Measurements from ENCODE around the gene ARHGAP26. TPM values are rescaled to one million over a fixed set of nuclear protein-coding genes. Genes with fewer than 3 reads are reported as not detected.

The ARHGAP26 gene
- polyA plus RNA-seq, 3 donors = 26.5 to 56.8 (median 28.7) TPM

- no peak overlapping the region for H3K4me3 ChIP-seq (replicated peaks in 1 of 3; ENCODE audit: low read depth in 2 of 3, low read length in 3 of 3)
- WGBS (ENCODE audit: insufficient coverage) = no CpG with 5 or more reads among the region's 1 CpG
- no peaks in the 10 kb centered on the region for H3K36me3 Mint-ChIP-seq
- no peak overlapping the region for H3K4me2 ChIP-seq (replicated peaks; ENCODE audit: extremely low read depth, low read length, poor library complexity, severe bottlenecking)
- no peaks in the 10 kb centered on the region for H3K27me3 ChIP-seq (ENCODE audit: control insufficient read depth in 2 of 2, insufficient read depth in 2 of 2, low read length in 2 of 2)
- no peak overlapping the region for H3K27ac Mint-ChIP-seq
- H4K20me1 ChIP-seq (ENCODE audit: insufficient read depth, low read length) = no peaks in the 10 kb centered on the region
- H3K27me3 Mint-ChIP-seq (ENCODE audit: low read depth in 3 of 3) = peaks cover 0 to 4% (median 0%) of the 10 kb centered on the region in 3 donors
- intact Hi-C loops (cut with micrococcal nuclease) = no loop called here
- H3K9me3 Mint-ChIP-seq = no peaks in the 10 kb centered on the region
- H3K9me3 ChIP-seq (replicated peaks in 1 of 2; ENCODE audit: control insufficient read depth in 1 of 2, insufficient read depth in 1 of 2, low read length in 2 of 2) = no peaks in the 10 kb centered on the region
- no peak overlapping the region for H2AFZ ChIP-seq (ENCODE audit: insufficient read depth, low read depth, low read length, poor library complexity, severe bottlenecking)
- H3K36me3 ChIP-seq (replicated peaks in 1 of 2; ENCODE audit: control insufficient read depth in 1 of 2, insufficient read depth in 2 of 2, low read length in 2 of 2) = no peaks in the 10 kb centered on the region
- H3K9ac ChIP-seq (ENCODE audit: insufficient read depth, low read length, poor library complexity, severe bottlenecking) = no peak overlapping the region
- no peak overlapping the region for H3K4me3 Mint-ChIP-seq
- no peak for TF ChIP-seq CTCF (IDR thresholded peaks at IDR 0.05)
- H3K27ac ChIP-seq (ENCODE audit: low read depth in 1 of 2, low read length in 2 of 2) = no peak overlapping the region
- peaks cover 28% of the 10 kb centered on the region for H3K4me1 Mint-ChIP-seq
- H3K4me1 ChIP-seq (ENCODE audit: control insufficient read depth in 1 of 2, insufficient read depth in 2 of 2, low read length in 2 of 2) = peaks cover 26 to 29% of the 10 kb centered on the region in 2 donors
- H3K79me2 ChIP-seq (ENCODE audit: insufficient read depth, low read length) = no peaks in the 10 kb centered on the region
- no peak for DNase-seq
Observed at GRCh38 chr5:142763701-142764100, 6.5 kb upstream of the ARHGAP26 start.

- WGBS (ENCODE audit: insufficient coverage) = 100% methylated on average over 2 of the region's 3 CpGs
Observed at GRCh38 chr5:142767178-142767577, 3.0 kb upstream of the ARHGAP26 start.

More at GRCh38 chr5:142767178-142767577, 3.0 kb upstream of the ARHGAP26 start:
- H3K9me3 ChIP-seq (replicated peaks in 1 of 2; ENCODE audit: control insufficient read depth in 1 of 2, insufficient read depth in 1 of 2, low read length in 2 of 2) = no peaks in the 10 kb centered on the region
- no peak overlapping the region for H2AFZ ChIP-seq (ENCODE audit: insufficient read depth, low read depth, low read length, poor library complexity, severe bottlenecking)
- H3K9me3 Mint-ChIP-seq = no peaks in the 10 kb centered on the region
- peaks cover 32 to 41% of the 10 kb centered on the region in 2 donors for H3K4me1 ChIP-seq (ENCODE audit: control insufficient read depth in 1 of 2, insufficient read depth in 2 of 2, low read length in 2 of 2)
- no peak overlapping the region for H3K4me3 ChIP-seq (replicated peaks in 1 of 3; ENCODE audit: low read depth in 2 of 3, low read length in 3 of 3)
- TF ChIP-seq CTCF (IDR thresholded peaks at IDR 0.05) = no peak
- H3K79me2 ChIP-seq (ENCODE audit: insufficient read depth, low read length) = peaks cover 19% of the 10 kb centered on the region
- no peaks in the 10 kb centered on the region for H3K36me3 ChIP-seq (replicated peaks in 1 of 2; ENCODE audit: control insufficient read depth in 1 of 2, insufficient read depth in 2 of 2, low read length in 2 of 2)
- intact Hi-C loops (cut with micrococcal nuclease) = loop anchor here in 1 of 2 donors (5.0 kb wide), 1 partner anchor 45 kb away; no protein-coding TSS in a partner anchor
- peaks cover 4 to 7% of the 10 kb centered on the region in 2 donors for H3K36me3 Mint-ChIP-seq
- no peak overlapping the region for H3K4me2 ChIP-seq (replicated peaks; ENCODE audit: extremely low read depth, low read length, poor library complexity, severe bottlenecking)
- H3K9ac ChIP-seq (ENCODE audit: insufficient read depth, low read length, poor library complexity, severe bottlenecking) = no peak overlapping the region
- no peak overlapping the region for H3K27ac ChIP-seq (ENCODE audit: low read depth in 1 of 2, low read length in 2 of 2)
- no peak overlapping the region for H3K4me3 Mint-ChIP-seq
- H3K4me1 Mint-ChIP-seq = peaks cover 36% of the 10 kb centered on the region
- H3K27me3 ChIP-seq (ENCODE audit: control insufficient read depth in 2 of 2, insufficient read depth in 2 of 2, low read length in 2 of 2) = no peaks in the 10 kb centered on the region
- no peak overlapping the region for H3K27ac Mint-ChIP-seq
- DNase-seq = no peak
- H3K27me3 Mint-ChIP-seq (ENCODE audit: low read depth in 3 of 3) = peaks cover 0 to 4% (median 0%) of the 10 kb centered on the region in 3 donors
- peaks cover 20% of the 10 kb centered on the region for H4K20me1 ChIP-seq (ENCODE audit: insufficient read depth, low read length)
